Immature natural killer cell (primary cell): ENCODE measurements around the gene ATRN. TPM values are rescaled to one million over a fixed set of nuclear protein-coding genes. Genes with fewer than 3 reads are reported as not detected.
"Not testable (repeated sequence)": the region's sequence is repeated elsewhere in the genome, so short reads cannot be mapped to it uniquely, and the experiment has no call there.

Source experiments
- DNase-seq, 3 donors: peaks; one replicate each; pipeline ENCODE4 v3.0.0; 2022; ENCODE audit warnings: mixed read lengths in 1 of 3
- H3K27ac Mint-ChIP-seq, 6 donors: one replicate each; pipeline ENCODE4 v1.8.0; 2020; ENCODE audit warnings: mixed read lengths in 6 of 6, mild to moderate bottlenecking in 5 of 6, inconsistent platforms in 4 of 6, moderate library complexity in 3 of 6
- H3K27me3 Mint-ChIP-seq, 3 donors: one replicate each; pipeline ENCODE4 v1.8.0; 2020 to 2021; ENCODE audit warnings: low read depth in 3 of 3, mild to moderate bottlenecking in 3 of 3, mixed read lengths in 3 of 3, moderate library complexity in 3 of 3, inconsistent platforms in 1 of 3
- H3K36me3 Mint-ChIP-seq, 3 donors: one replicate each; pipeline ENCODE4 v1.8.0; 2020; ENCODE audit warnings: mixed read lengths in 3 of 3, inconsistent platforms in 2 of 3, mild to moderate bottlenecking in 2 of 3
- H3K4me1 Mint-ChIP-seq, 2 donors: one replicate each; pipeline ENCODE4 v1.8.0; 2020; ENCODE audit warnings: inconsistent platforms in 2 of 2, mild to moderate bottlenecking in 2 of 2, mixed read lengths in 2 of 2, moderate library complexity in 1 of 2
- H3K4me3 Mint-ChIP-seq, 5 donors: one replicate each; pipeline ENCODE4 v1.8.0; 2020; ENCODE audit warnings: mild to moderate bottlenecking in 5 of 5, mixed read lengths in 5 of 5, inconsistent platforms in 3 of 5, moderate library complexity in 3 of 5
- H3K9me3 Mint-ChIP-seq, 6 donors: one replicate each; pipeline ENCODE4 v1.8.0; 2020; ENCODE audit warnings: mild to moderate bottlenecking in 6 of 6, mixed read lengths in 6 of 6, inconsistent platforms in 4 of 6, moderate library complexity in 3 of 6
- polyA plus RNA-seq, 3 donors: library from polyadenylated mRNA; unstranded; fragments of 300-500 nt; fragmentation: Illumina TruSeq; gene quantifications; one replicate each; pipeline ENCODE4 v1.2.3, GENCODE V29; 2021

ATRN gene
- polyA plus RNA-seq, 3 donors from 2014 or later = 9.4 to 15.2 (median 9.7) TPM

DNA sequence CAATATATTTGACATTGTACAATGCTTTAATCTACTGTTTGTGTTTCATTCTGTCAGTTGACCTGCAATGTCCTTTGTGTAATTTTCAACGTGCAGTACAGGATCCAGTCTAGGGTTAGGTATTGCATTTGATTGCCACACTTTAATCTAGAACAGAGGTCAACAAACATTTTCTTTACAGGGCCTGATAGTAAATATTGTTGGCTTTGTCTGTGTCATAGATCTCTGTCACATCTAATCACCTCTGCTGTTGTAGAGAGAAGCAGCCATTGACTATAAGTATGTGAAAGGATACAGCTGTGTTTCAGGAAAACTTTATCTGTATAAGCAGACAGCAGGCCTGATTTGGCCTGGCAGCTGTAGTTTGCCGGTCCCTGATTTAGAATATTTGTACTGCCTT lies 39.3 kb downstream of the ATRN start:
- H3K4me1 Mint-ChIP-seq = peaks cover 4 to 25% of the 10 kb centered on the region in 2 donors
- no peak overlapping the region for H3K27ac Mint-ChIP-seq
- H3K4me3 Mint-ChIP-seq = no peak overlapping the region
- no peaks in the 10 kb centered on the region for H3K9me3 Mint-ChIP-seq
- H3K27me3 Mint-ChIP-seq = no peaks in the 10 kb centered on the region
- DNase-seq = no peak
- H3K36me3 Mint-ChIP-seq = no peaks in the 10 kb centered on the region

- not testable (repeated sequence) for H3K27me3 Mint-ChIP-seq, H3K4me3 Mint-ChIP-seq, H3K9me3 Mint-ChIP-seq, H3K36me3 Mint-ChIP-seq, DNase-seq, H3K27ac Mint-ChIP-seq
- H3K4me1 Mint-ChIP-seq = peaks cover 4 to 20% of the 10 kb centered on the region in 2 donors
These were observed 41.4 kb downstream of the ATRN start for GRCh38 chr20:3512239-3512638.

GRCh38 chr20:3514012-3514642 lies 43.3 kb downstream of the ATRN start:
- H3K27me3 Mint-ChIP-seq = no peaks in the 10 kb centered on the region
- no peak overlapping the region for H3K27ac Mint-ChIP-seq
- no peak overlapping the region for H3K4me3 Mint-ChIP-seq
- no peaks in the 10 kb centered on the region for H3K36me3 Mint-ChIP-seq
- no peaks in the 10 kb centered on the region for H3K9me3 Mint-ChIP-seq
- H3K4me1 Mint-ChIP-seq = peaks cover 1 to 10% of the 10 kb centered on the region in 2 donors
- DNase-seq = no peak

DNA sequence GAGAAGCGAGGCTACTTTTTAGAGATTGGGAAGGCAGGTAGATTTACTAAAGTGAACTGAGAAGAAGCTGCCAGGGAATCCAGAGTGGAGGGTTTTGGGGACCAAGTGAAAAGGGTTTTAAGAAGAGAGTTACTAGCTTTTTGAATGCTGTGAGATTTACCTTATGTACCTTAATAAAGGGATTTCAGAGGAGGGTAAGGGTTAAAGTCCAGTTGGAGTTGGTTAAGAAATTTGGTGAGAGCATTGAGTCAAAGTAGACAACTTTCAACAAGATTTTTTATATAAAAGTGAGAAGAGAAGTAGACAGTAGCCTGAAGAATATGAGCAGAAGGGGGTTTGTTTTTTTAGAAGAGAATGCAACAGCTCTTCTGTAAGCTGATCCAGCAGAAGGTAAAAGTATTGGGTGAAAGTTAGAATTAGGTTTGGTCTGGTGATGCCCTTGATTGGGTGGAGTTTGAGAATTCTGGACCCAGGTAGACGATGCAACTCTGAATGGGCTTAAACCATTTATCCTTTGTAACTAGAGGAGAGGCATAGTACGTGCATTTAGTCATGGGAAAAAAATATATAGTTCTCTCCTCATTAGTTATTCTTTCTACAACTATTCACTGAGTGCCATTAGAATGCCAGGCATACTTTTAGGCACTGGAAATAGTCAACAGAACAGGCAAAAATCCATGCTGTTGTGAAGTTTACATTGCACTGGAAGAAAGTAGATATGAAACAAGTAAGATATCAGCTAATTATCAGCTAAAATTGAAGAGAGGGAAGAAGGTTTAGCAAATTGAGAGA lies 44.8 kb downstream of the ATRN start:
- H3K4me3 Mint-ChIP-seq = no peak overlapping the region
- H3K4me1 Mint-ChIP-seq = no peaks in the 10 kb centered on the region
- H3K9me3 Mint-ChIP-seq = no peaks in the 10 kb centered on the region
- H3K36me3 Mint-ChIP-seq = peaks cover 1 to 9% (median 4%) of the 10 kb centered on the region in 3 donors
- H3K27me3 Mint-ChIP-seq = no peaks in the 10 kb centered on the region
- no peak for DNase-seq
- H3K27ac Mint-ChIP-seq = no peak overlapping the region

GRCh38 chr20:3521852-3522740 lies 51.3 kb downstream of the ATRN start:
- DNase-seq = no peak
- H3K27me3 Mint-ChIP-seq = peaks cover 0 to 1% (median 0%) of the 10 kb centered on the region in 3 donors
- peaks cover 4 to 33% (median 22%) of the 10 kb centered on the region in 3 donors for H3K36me3 Mint-ChIP-seq
- peaks cover 0 to 3% of the 10 kb centered on the region in 2 donors for H3K4me1 Mint-ChIP-seq
- peaks cover 9 to 14% (median 11%) of the 10 kb centered on the region in 6 donors for H3K9me3 Mint-ChIP-seq
- no peak overlapping the region for H3K27ac Mint-ChIP-seq
- H3K4me3 Mint-ChIP-seq = no peak overlapping the region

DNA sequence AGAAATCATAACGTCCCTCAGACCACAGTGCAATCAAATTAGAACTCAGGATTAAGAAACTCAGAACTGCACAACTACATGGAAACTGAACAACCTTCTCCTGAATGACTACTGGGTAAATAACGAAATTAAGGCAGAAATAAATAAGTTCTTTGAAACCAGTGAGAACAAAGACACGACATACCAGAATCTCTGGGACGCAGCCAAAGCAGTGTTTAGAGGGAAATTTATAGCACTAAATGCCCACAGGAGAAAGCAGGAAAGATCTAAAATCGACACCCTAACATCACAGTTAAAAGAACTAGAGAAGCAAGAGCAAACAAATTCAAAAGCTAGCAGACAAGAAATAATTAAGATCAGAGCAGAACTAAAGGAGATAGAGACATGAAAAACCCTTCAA lies 53.9 kb downstream of the ATRN start:
- Mint-ChIP-seq H3K9me3 (peaks cover 9 to 14% (median 11%) of the 10 kb centered on the region in 6 donors), H3K36me3 (peaks cover 4 to 28% (median 22%) of the 10 kb centered on the region in 3 donors)
- not testable (repeated sequence) for H3K27ac Mint-ChIP-seq, H3K4me3 Mint-ChIP-seq, DNase-seq, H3K27me3 Mint-ChIP-seq, H3K4me1 Mint-ChIP-seq

- no peak for DNase-seq
- Mint-ChIP-seq H3K4me3 (no peak overlapping the region), H3K27me3 (peaks cover 0 to 2% (median 0%) of the 10 kb centered on the region in 3 donors), H3K4me1 (peaks cover 1 to 8% of the 10 kb centered on the region in 2 donors), H3K36me3 (peaks cover 0 to 3% (median 0%) of the 10 kb centered on the region in 3 donors), H3K27ac (no peak overlapping the region), H3K9me3 (no peaks in the 10 kb centered on the region)
These were observed 61.3 kb downstream of the ATRN start for GRCh38 chr20:3532089-3532615.

GRCh38 chr20:3537733-3538132 lies 66.9 kb downstream of the ATRN start:
- not testable (repeated sequence) for H3K27me3 Mint-ChIP-seq, H3K27ac Mint-ChIP-seq, H3K9me3 Mint-ChIP-seq, H3K4me1 Mint-ChIP-seq, H3K4me3 Mint-ChIP-seq, DNase-seq
- H3K36me3 Mint-ChIP-seq = peaks cover 12 to 16% (median 12%) of the 10 kb centered on the region in 3 donors

DNA sequence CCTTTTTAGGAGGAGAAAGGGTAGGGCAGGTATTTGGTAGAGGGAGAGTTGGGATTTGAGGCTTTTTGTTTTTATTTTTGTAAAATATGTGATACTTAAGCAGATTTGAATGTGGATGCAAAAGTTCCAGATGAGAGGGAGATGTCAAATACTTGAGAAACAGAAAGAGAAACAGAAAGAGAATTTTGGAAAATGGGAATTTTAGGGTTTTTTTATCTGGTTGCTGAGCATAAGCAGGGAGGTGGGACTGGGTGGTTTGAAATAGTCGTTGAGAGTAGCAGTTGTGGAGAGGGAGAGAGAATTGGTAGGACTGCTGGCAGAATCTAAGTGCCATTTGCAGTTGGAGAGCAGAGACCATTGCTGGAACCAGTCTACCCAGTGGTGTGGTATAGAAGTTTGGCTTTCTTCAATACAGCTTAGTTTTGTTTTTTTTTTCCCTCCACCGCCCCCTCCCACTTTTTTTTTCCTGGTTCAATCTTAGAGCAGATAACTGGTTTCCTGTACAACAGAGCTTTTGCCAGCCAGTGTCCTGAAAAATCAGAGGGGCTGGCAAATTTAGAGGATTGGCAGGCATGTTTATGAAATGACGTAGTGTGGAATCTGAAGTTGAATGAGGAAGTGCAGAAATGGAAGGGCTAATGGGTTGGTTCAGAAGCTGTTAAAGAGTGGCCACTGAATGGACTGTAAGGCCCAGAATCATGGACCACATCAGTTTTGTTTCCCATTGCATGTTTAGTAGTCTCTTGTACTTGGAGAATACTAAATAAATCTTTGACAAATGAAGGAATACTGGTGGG lies 68.7 kb downstream of the ATRN start:
- H3K27me3 Mint-ChIP-seq = peaks cover 0 to 2% (median 0%) of the 10 kb centered on the region in 3 donors
- H3K4me1 Mint-ChIP-seq = no peaks in the 10 kb centered on the region
- H3K27ac Mint-ChIP-seq = peak overlapping the region in 1 of 6 donors; percentile 11
- DNase-seq = no peak
- H3K4me3 Mint-ChIP-seq = no peak overlapping the region
- peaks cover 16 to 25% (median 20%) of the 10 kb centered on the region in 3 donors for H3K36me3 Mint-ChIP-seq
- no peaks in the 10 kb centered on the region for H3K9me3 Mint-ChIP-seq

DNA sequence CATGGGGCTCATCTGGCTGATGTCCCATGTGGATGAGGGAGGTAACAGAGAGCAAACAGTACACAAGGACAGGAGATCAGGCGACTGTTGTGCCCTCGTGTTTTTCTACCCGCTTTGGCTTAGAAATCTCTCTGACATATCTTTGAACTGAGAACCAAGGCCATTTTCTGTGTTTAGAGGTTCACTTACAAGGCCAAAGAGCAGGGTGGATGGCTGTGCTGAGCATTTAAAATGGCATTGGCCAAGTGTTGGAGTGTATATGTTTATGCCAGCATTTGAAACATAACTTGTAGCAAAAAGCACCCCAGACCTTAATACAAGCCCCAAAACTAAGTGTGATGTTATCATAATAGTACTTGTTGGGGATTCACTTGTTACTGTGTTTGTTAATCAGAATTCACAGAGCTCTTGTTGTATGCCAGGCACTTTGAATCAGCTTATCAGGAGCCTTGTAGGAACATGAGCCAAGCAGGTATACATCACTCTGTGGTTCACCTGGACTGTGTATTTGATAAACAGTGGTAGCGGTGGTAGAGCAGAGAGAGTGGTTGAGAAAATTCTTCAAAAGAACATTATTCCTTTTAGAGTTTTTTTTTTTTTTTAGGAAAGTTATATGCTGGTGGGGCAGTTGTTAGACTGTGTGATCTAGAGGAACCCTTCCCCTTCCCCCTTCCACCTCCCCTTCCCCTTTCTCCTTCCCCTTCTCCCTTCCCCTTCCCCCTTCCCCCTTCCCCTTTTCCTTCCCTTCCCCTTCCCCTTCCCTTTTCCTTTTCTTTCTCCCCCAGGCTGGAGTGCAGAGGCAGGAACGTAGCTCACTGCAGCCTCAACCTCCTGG lies 71.3 kb downstream of the ATRN start:
- Mint-ChIP-seq H3K27me3 (peaks cover 0 to 2% (median 0%) of the 10 kb centered on the region in 3 donors), H3K4me3 (no peak overlapping the region), H3K27ac (no peak overlapping the region), H3K9me3 (no peaks in the 10 kb centered on the region), H3K36me3 (peaks cover 20 to 25% (median 21%) of the 10 kb centered on the region in 3 donors), H3K4me1 (no peaks in the 10 kb centered on the region)
- no peak for DNase-seq

DNA sequence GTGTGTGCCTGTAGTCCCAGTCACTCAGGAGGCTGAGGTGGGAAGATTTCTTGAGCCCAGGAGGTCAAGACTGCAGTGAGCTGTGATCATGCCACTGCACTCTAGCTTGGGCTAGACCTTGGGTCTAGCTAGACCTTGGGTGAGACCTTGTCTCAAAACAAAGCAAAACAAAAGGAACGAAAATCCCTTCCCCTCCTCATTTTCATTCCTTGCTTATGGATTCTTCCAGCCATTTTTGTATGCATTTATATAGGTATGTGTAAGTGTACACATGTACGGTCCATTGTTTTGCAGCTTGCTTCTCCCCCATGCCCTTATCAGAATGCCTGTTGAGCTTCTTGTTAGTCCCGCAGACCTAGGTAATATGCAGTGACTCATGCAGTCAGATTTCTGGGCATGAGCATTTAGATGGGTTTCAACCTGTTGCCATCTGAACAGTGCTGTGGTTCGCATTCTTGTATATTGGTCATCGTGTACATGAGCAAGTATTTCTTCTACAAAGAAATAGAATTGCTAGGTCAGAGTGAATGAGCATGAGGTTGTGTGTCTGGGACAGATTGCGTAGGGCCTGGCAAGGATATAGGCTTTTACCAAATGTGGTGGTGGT lies 73.2 kb downstream of the ATRN start:
- DNase-seq = no peak
- Mint-ChIP-seq H3K27ac (no peak overlapping the region), H3K4me1 (no peaks in the 10 kb centered on the region), H3K36me3 (peaks cover 14 to 21% (median 14%) of the 10 kb centered on the region in 3 donors), H3K4me3 (no peak overlapping the region), H3K27me3 (no peaks in the 10 kb centered on the region), H3K9me3 (no peaks in the 10 kb centered on the region)

GRCh38 chr20:3545401-3545925 lies 74.6 kb downstream of the ATRN start:
- Mint-ChIP-seq H3K4me3 (no peak overlapping the region), H3K4me1 (no peaks in the 10 kb centered on the region), H3K27ac (no peak overlapping the region), H3K9me3 (no peaks in the 10 kb centered on the region), H3K27me3 (no peaks in the 10 kb centered on the region), H3K36me3 (peaks cover 11 to 23% (median 16%) of the 10 kb centered on the region in 3 donors)
- no peak for DNase-seq
